Stimulated activated CD4-positive, alpha-beta T cell treated with anti-CD3 and anti-CD28 coated beads, Interleukin-15, amount 100 ng/mL, for 1 hour (primary cell): ENCODE data around the gene ABHD15.

Source experiments
- DNase-seq, 2 donors: peaks; one replicate each; pipeline ENCODE4 v3.0.0-alpha.2; 2020; ENCODE audit warnings: low read depth in 1 of 2, low spot score in 1 of 2

The ABHD15 gene

GRCh38 chr17:29595107-29595942, 28.5 kb upstream of the ABHD15 start:
- no peak for DNase-seq

- no peak for DNase-seq
Measured at GRCh38 chr17:29594519-29595090, 27.8 kb upstream of the ABHD15 start.

GRCh38 chr17:29593591-29594518, 27.0 kb upstream of the ABHD15 start:
- DNase-seq = no peak

- no peak for DNase-seq
Measured at GRCh38 chr17:29592850-29593551, 26.2 kb upstream of the ABHD15 start, which contains the start of gene ANKRD13B. ANKRD13B (plus strand) TSS chr17:29593132; CDS start chr17:29593622, 490 bp downstream.

- DNase-seq = peak; percentile 64 to 74
Measured at GRCh38 chr17:29591737-29592608, 25.1 kb upstream of the ABHD15 start.

GRCh38 chr17:29591146-29591736, 24.4 kb upstream of the ABHD15 start:
- no peak for DNase-seq

GRCh38 chr17:29590411-29591145, 23.7 kb upstream of the ABHD15 start:
- no peak for DNase-seq

GRCh38 chr17:29589524-29590410, 22.9 kb upstream of the ABHD15 start, which contains the start of gene GIT1:
GIT1 (minus strand) TSS chr17:29589648; CDS start chr17:29589378, 270 bp downstream.
- DNase-seq = peak; percentile 72 to 80

- no peak for DNase-seq
Measured at GRCh38 chr17:29588562-29589411, 21.9 kb upstream of the ABHD15 start.

- DNase-seq = no peak
Measured at GRCh38 chr17:29588017-29588561, 21.3 kb upstream of the ABHD15 start.

- no peak for DNase-seq
Measured at GRCh38 chr17:29587591-29587990, 20.8 kb upstream of the ABHD15 start.

- no peak for DNase-seq
Measured at GRCh38 chr17:29586676-29587469, 20.0 kb upstream of the ABHD15 start.

- no peak for DNase-seq
Measured at GRCh38 chr17:29585080-29585751, 18.4 kb upstream of the ABHD15 start.

GRCh38 chr17:29584452-29585079, 17.7 kb upstream of the ABHD15 start:
- DNase-seq = no peak
